H1 (cell line): ENCODE data around the gene CDH15. TPM values are rescaled to one million over a fixed set of nuclear protein-coding genes. Genes with fewer than 3 reads are reported as not detected.

Source experiments
- CTCF ChIA-PET: fragments of 300-600 bp; sonication (Branson Sonifier 250); formaldehyde crosslinking; loops from one replicate; lab custom pipeline; 2021; ENCODE audit not compliant: partially characterized antibody; lab: Charles Lee
- POLR2A ChIA-PET: fragments of 300-600 bp; sonication (Branson Sonifier 250); formaldehyde crosslinking; loops from one replicate; lab custom pipeline; 2021; ENCODE audit warnings: inconsistent platforms; ENCODE audit not compliant: partially characterized antibody; lab: Charles Lee
- DNase-seq, 2 experiments: peaks; one replicate each; pipeline versions ENCODE4 v3.0.0 to v3.0.0-alpha.2; 2010 to 2022; ENCODE audit warnings: low spot score in 2 of 2, low read depth in 1 of 2, mixed read lengths in 1 of 2
- FAIRE-seq: peaks from 2 replicates; lab custom pipeline; 2011; peaks lifted over from hg19 to GRCh38; lab: Jason Lieb, UNC
- H2AFZ ChIP-seq: 2 replicates; pipeline ENCODE4 v1.8.1; 2012; ENCODE audit warnings: low read length, inconsistent platforms
- H2AK5ac ChIP-seq: 2 replicates; pipeline ENCODE4 v1.6.1; 2013; ENCODE audit warnings: low read depth, low read length
- H2BK120ac ChIP-seq: replicated peaks from 2 replicates; pipeline ENCODE3; 2013; ENCODE audit warnings: low read depth, low read length, inconsistent platforms
- H2BK12ac ChIP-seq: 2 replicates; pipeline ENCODE4 v1.6.1; 2013; ENCODE audit warnings: low read depth, low read length
- H2BK15ac ChIP-seq: 2 replicates; pipeline ENCODE4 v1.6.1; 2013; ENCODE audit warnings: low read length
- H2BK20ac ChIP-seq: 2 replicates; pipeline ENCODE4 v1.6.1; 2013; ENCODE audit warnings: low read length
- H2BK5ac ChIP-seq: 2 replicates; pipeline ENCODE4 v1.6.1; 2013; ENCODE audit warnings: low read depth, low read length
- H3K14ac ChIP-seq: 2 replicates; pipeline ENCODE4 v1.6.1; 2013; ENCODE audit warnings: inconsistent platforms; ENCODE audit not compliant: insufficient read length
- H3K18ac ChIP-seq: 2 replicates; pipeline ENCODE4 v1.6.1; 2013; ENCODE audit warnings: low read length; ENCODE audit errors: extremely low read depth
- H3K23ac ChIP-seq: 2 replicates; pipeline ENCODE4 v1.6.1; 2013; ENCODE audit warnings: inconsistent platforms; ENCODE audit not compliant: insufficient read length
- H3K23me2 ChIP-seq: 2 replicates; pipeline ENCODE4 v1.6.1; 2013; ENCODE audit warnings: low read depth, low read length
- H3K27ac ChIP-seq: 2 replicates; pipeline ENCODE4 v1.6.1; 2011; ENCODE audit warnings: low read depth, low read length, inconsistent platforms
- H3K27me3 ChIP-seq, 4 experiments: replicated peaks in 1 of 4; 1 replicate in 1 of 4; 2 replicates in 3 of 4; pipeline versions ENCODE4 v1.6.1 to v1.8.1; 2011 to 2013; ENCODE audit warnings: low read length in 3 of 4, mild to moderate bottlenecking in 3 of 4, inconsistent platforms in 2 of 4, mixed read lengths in 2 of 4, moderate library complexity in 1 of 4; ENCODE audit not compliant: control insufficient read depth in 3 of 4, insufficient read depth in 3 of 4; ENCODE audit errors: extremely low read depth in 1 of 4
- H3K36me3 ChIP-seq, 4 experiments: 2 replicates each; pipeline versions ENCODE4 v1.6.1 to v1.8.1; 2011 to 2013; ENCODE audit warnings: mild to moderate bottlenecking in 4 of 4, low read length in 3 of 4, moderate library complexity in 2 of 4, control low read depth in 1 of 4, inconsistent platforms in 1 of 4; ENCODE audit not compliant: insufficient read depth in 4 of 4, control insufficient read depth in 2 of 4
- H3K4ac ChIP-seq: replicated peaks from 2 replicates; pipeline ENCODE3; 2013; ENCODE audit warnings: low read length, low read depth, mixed read lengths, inconsistent platforms; ENCODE audit not compliant: insufficient read length
- H3K4me1 ChIP-seq, 4 experiments: replicated peaks in 1 of 4; 1 replicate in 1 of 4; 2 replicates in 3 of 4; pipeline versions ENCODE4 v1.6.1 to v1.8.1; 2011 to 2013; ENCODE audit warnings: low read length in 3 of 4, inconsistent platforms in 2 of 4, mixed read lengths in 1 of 4; ENCODE audit not compliant: insufficient read depth in 4 of 4, control insufficient read depth in 3 of 4
- H3K4me2 ChIP-seq, 2 experiments: 2 replicates each; pipeline versions ENCODE4 v1.6.1 to v1.8.1; 2011 to 2013; ENCODE audit warnings: low read depth in 2 of 2, low read length in 2 of 2, control low read depth in 1 of 2, inconsistent platforms in 1 of 2, mild to moderate bottlenecking in 1 of 2; ENCODE audit not compliant: insufficient read depth in 1 of 2
- H3K4me3 ChIP-seq, 4 experiments: fragments of 200-600, 300-600 bp in 1 of 4; sonication (generic), shearing (Covaris generic), sonication (Bioruptor Twin) in 1 of 4; 2 replicates each; pipeline versions ENCODE4 v1.5.1 to v1.8.1; 2011 to 2016; ENCODE audit warnings: low read length in 4 of 4, low read depth in 3 of 4, control low read depth in 2 of 4, inconsistent platforms in 2 of 4, mild to moderate bottlenecking in 2 of 4, mixed read lengths in 1 of 4, moderate library complexity in 1 of 4; ENCODE audit not compliant: insufficient read depth in 2 of 4; ENCODE audit errors: extremely low read depth in 1 of 4
- H3K56ac ChIP-seq: replicated peaks from 2 replicates; pipeline ENCODE3; 2013; ENCODE audit warnings: low read depth, mild to moderate bottlenecking, mixed read lengths, low read length, inconsistent platforms; ENCODE audit not compliant: insufficient read length
- H3K79me1 ChIP-seq: 2 replicates; pipeline ENCODE4 v1.6.1; 2013; ENCODE audit warnings: low read depth, low read length, control low read depth
- H3K79me2 ChIP-seq, 2 experiments: 2 replicates each; pipeline versions ENCODE4 v1.6.1 to v1.8.1; 2012 to 2013; ENCODE audit warnings: low read length in 2 of 2, mild to moderate bottlenecking in 2 of 2, inconsistent platforms in 1 of 2; ENCODE audit not compliant: insufficient read depth in 2 of 2, control insufficient read depth in 1 of 2
- H3K9ac ChIP-seq, 4 experiments: replicated peaks in 1 of 4; 1 replicate in 1 of 4; 2 replicates in 3 of 4; pipeline versions ENCODE4 v1.6.1 to v1.8.1; 2011 to 2013; ENCODE audit warnings: low read depth in 3 of 4, low read length in 3 of 4, control low read depth in 2 of 4, mild to moderate bottlenecking in 2 of 4, moderate library complexity in 2 of 4, inconsistent platforms in 1 of 4; ENCODE audit errors: extremely low read depth in 1 of 4
- H3K9me3 ChIP-seq, 2 experiments: 2 replicates each; pipeline versions ENCODE4 v1.6.1 to v1.8.1; 2012 to 2013; ENCODE audit warnings: mild to moderate bottlenecking in 2 of 2, moderate library complexity in 2 of 2, control low read depth in 1 of 2, inconsistent platforms in 1 of 2, low read depth in 1 of 2, low read length in 1 of 2, mixed read lengths in 1 of 2; ENCODE audit not compliant: insufficient read depth in 2 of 2
- H4K20me1 ChIP-seq, 2 experiments: replicated peaks in 1 of 2; 2 replicates each; pipeline versions ENCODE3 to v1.8.1; 2011 to 2013; ENCODE audit warnings: inconsistent platforms in 2 of 2, low read length in 2 of 2, mild to moderate bottlenecking in 1 of 2; ENCODE audit not compliant: insufficient read depth in 2 of 2, control insufficient read depth in 1 of 2
- H4K5ac ChIP-seq: 2 replicates; pipeline ENCODE4 v1.6.1; 2013; ENCODE audit warnings: low read length, low read depth, mixed read lengths, inconsistent platforms; ENCODE audit not compliant: insufficient read length
- H4K8ac ChIP-seq: 2 replicates; pipeline ENCODE4 v1.8.0; 2013; ENCODE audit warnings: mild to moderate bottlenecking, moderate library complexity, low read length, inconsistent platforms; ENCODE audit not compliant: insufficient read depth; ENCODE audit errors: extremely low read depth
- H4K91ac ChIP-seq: replicated peaks from 2 replicates; pipeline ENCODE3; 2013; ENCODE audit warnings: low read length, mixed read lengths, inconsistent platforms; ENCODE audit not compliant: insufficient read length
- NANOG ChIP-seq: IDR thresholded peaks from 2 replicates; pipeline ENCODE4 v1.6.1; 2011; ENCODE audit warnings: low read length, low read depth, mild to moderate bottlenecking, inconsistent platforms; ENCODE audit not compliant: insufficient read depth, poor library complexity, severe bottlenecking
- NRF1 ChIP-seq: IDR thresholded peaks from 2 replicates; pipeline ENCODE4 v1.6.1; 2011; ENCODE audit warnings: mild to moderate bottlenecking, low read depth, low read length, improper control_type of control experiment
- WGBS, 2 experiments: shearing (Covaris generic) in 1 of 2; methylation state at CpG; one replicate each; pipeline versions ENCODE4 v1.1.6 to v1.1.7; 2013 to 2015; ENCODE audit warnings: low lambda C conversion rate in 2 of 2, mixed read lengths in 2 of 2, inconsistent platforms in 1 of 2, low coverage in 1 of 2, missing lambda C conversion rate in 1 of 2; ENCODE audit not compliant: insufficient replicate concordance in 2 of 2, insufficient coverage in 1 of 2, insufficient read length in 1 of 2; ENCODE audit errors: extremely low coverage in 1 of 2, missing lambda C conversion rate in 1 of 2; 5-methylcytosine and 5-hydroxymethylcytosine counted together
- polyA plus RNA-seq, 7 experiments: library from polyadenylated mRNA; depleted of rRNA in 3 of 7; stranded (reverse) in 5 of 7; unstranded in 2 of 7; fragments of >200 nt in 5 of 7; fragments of 200-250 nt in 2 of 7; gene quantifications; 1 replicate in 5 of 7; 2 replicates in 1 of 7; 4 replicates in 1 of 7; pipeline versions ENCODE4 v1.2.1 to v1.2.3, GENCODE V29; 2011 to 2013; ENCODE audit warnings: missing spikeins in 2 of 7, mixed read lengths in 2 of 7
- total RNA-seq: library from RNA; stranded (reverse); fragmentation: NEBNext Ultra II Directional; extraction: Animal tissue kit (Norgen Biotek cat#: 25700); gene quantifications from 2 replicates; pipeline ENCODE4 v1.2.1, GENCODE V29; 2021

Gene CDH15
- total and polyA plus RNA-seq, 2 of the 8 experiments (the other 6 are each of a cell fraction or from before 2014, with no cell fraction given): 0.50 to 0.82 TPM

DNA sequence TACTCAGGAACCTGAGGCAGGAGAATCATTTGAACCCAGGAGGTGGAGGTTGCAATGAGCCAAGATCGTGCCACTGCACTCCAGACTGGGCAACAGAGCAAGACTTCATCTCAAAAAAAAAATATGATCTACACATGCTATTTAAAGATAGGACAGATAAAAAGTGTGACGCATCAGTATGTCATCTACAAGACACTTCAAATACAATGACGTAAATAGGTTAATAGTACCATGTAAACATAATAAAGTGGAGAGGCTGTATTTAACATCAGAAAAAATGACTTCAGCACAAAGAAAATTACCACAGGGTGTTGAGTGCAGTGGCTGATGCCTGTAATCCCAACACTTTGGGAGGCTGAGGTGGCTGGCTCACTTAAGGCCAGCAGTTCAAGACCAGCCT lies 66.2 kb downstream of the CDH15 start:
- H4K8ac ChIP-seq: no peak overlapping the region
- no peaks in the 10 kb centered on the region for H3K79me1 ChIP-seq
- no peaks in the 10 kb centered on the region; a peak in 1 of 7 replicates for H3K4me1 ChIP-seq
- H2BK20ac ChIP-seq: no peak overlapping the region
- no peak overlapping the region for H2BK5ac ChIP-seq
- peaks cover 16 to 18% of the 10 kb centered on the region in 2 experiments for H3K9me3 ChIP-seq
- no peak overlapping the region for H2BK12ac ChIP-seq
- H3K14ac ChIP-seq: no peak overlapping the region
- no peak for FAIRE-seq
- no peak overlapping the region for H4K5ac ChIP-seq
- no peaks in the 10 kb centered on the region for H3K79me2 ChIP-seq
- no peak overlapping the region for H4K91ac ChIP-seq
- POLR2A ChIA-PET: interaction anchor here (1.6 kb wide), 1 partner anchor 24 kb away, joined by 3 read pairs; no protein-coding TSS in a partner anchor
- H3K23me2 ChIP-seq: peaks cover 5% of the 10 kb centered on the region
- H3K27ac ChIP-seq: no peak overlapping the region
- no peak overlapping the region for H3K23ac ChIP-seq
- no peak overlapping the region for H3K9ac ChIP-seq
- H3K36me3 ChIP-seq: peaks cover 6 to 19% (median 13%) of the 10 kb centered on the region in 4 experiments
- H3K4ac ChIP-seq: no peak overlapping the region
- no peak overlapping the region for H3K4me3 ChIP-seq
- no peak overlapping the region for H2AK5ac ChIP-seq
- no peak overlapping the region for H3K4me2 ChIP-seq
- no peaks in the 10 kb centered on the region for H4K20me1 ChIP-seq
- no peak overlapping the region for H3K18ac ChIP-seq
- WGBS, 2 experiments: 94% methylated on average over 3 of the region's 3 CpGs; no CpG with 5 or more reads in 1 of the 2 experiments
- no peak overlapping the region for H2BK120ac ChIP-seq
- H3K27me3 ChIP-seq: no peaks in the 10 kb centered on the region
- CTCF ChIA-PET: no interaction called here
- H2AFZ ChIP-seq: no peak overlapping the region
- no peak overlapping the region for H2BK15ac ChIP-seq
- DNase-seq: no peak
- no peak overlapping the region for H3K56ac ChIP-seq
- TF ChIP-seq NANOG (no peak), NRF1 (no peak)
